Daoy (cell line): ENCODE measurements around the gene ITPRIPL2. TPM values are rescaled to one million over a fixed set of nuclear protein-coding genes. Genes with fewer than 3 reads are reported as not detected.

ENCODE experiments used
- DNase-seq: peaks from one replicate; pipeline ENCODE4 v3.0.0-alpha.2; 2015; ENCODE audit warnings: low read depth
- total RNA-seq: library from RNA; depleted of rRNA; stranded (reverse); fragments of >200 nt; shearing (Covaris generic); gene quantifications from 2 replicates; pipeline ENCODE4 v1.2.3, GENCODE V29; 2014

ITPRIPL2 gene
- total RNA-seq, 1 experiment from 2014 or later: 17.8 TPM

- no peak for DNase-seq
Measured at GRCh38 chr16:19142939-19143598, 29.3 kb downstream of the ITPRIPL2 start.

- DNase-seq: no peak
Measured at GRCh38 chr16:19143599-19143956, 29.8 kb downstream of the ITPRIPL2 start.

GRCh38 chr16:19145010-19145409 lies 31.2 kb downstream of the ITPRIPL2 start:
- DNase-seq: no peak

GRCh38 chr16:19147126-19147525 lies 33.4 kb downstream of the ITPRIPL2 start:
- no peak for DNase-seq

- DNase-seq: no peak
Measured at GRCh38 chr16:19147627-19148026, 33.9 kb downstream of the ITPRIPL2 start.

GRCh38 chr16:19148189-19148588 lies 34.4 kb downstream of the ITPRIPL2 start:
- no peak for DNase-seq

- no peak for DNase-seq
Measured at GRCh38 chr16:19151310-19151709, 37.5 kb downstream of the ITPRIPL2 start.

GRCh38 chr16:19152042-19152441 lies 38.3 kb downstream of the ITPRIPL2 start:
- no peak for DNase-seq

- no peak for DNase-seq
Measured at GRCh38 chr16:19153876-19154275, 40.1 kb downstream of the ITPRIPL2 start.

GRCh38 chr16:19162085-19162484 lies 48.3 kb downstream of the ITPRIPL2 start:
- DNase-seq: no peak

- no peak for DNase-seq
Measured at GRCh38 chr16:19163215-19163614, 49.5 kb downstream of the ITPRIPL2 start.

GRCh38 chr16:19164285-19164684 lies 50.5 kb downstream of the ITPRIPL2 start:
- DNase-seq: no peak

- no peak for DNase-seq
Measured at GRCh38 chr16:19165101-19165500, 51.3 kb downstream of the ITPRIPL2 start.

- DNase-seq: no peak
Measured at GRCh38 chr16:19166500-19166899, 52.7 kb downstream of the ITPRIPL2 start.

- DNase-seq: peak; percentile 86
Measured at GRCh38 chr16:19167710-19168370, 54.1 kb downstream of the ITPRIPL2 start, which contains the start of gene SYT17. TSS of gene SYT17 (plus strand) at chr16:19168240. CDS start at chr16:19168647, 407 bp downstream.

- peak; percentile 25 for DNase-seq
Measured at GRCh38 chr16:19168371-19169081, 54.8 kb downstream of the ITPRIPL2 start.

- DNase-seq: no peak
Measured at GRCh38 chr16:19169082-19169639, 55.4 kb downstream of the ITPRIPL2 start.

- DNase-seq: no peak
Measured at GRCh38 chr16:19170043-19170655, 56.4 kb downstream of the ITPRIPL2 start.
